Heart left ventricle (tissue), 16 donors: ENCODE results near the gene CRIP3. TPM values are rescaled to one million over a fixed set of nuclear protein-coding genes. Genes with fewer than 3 reads are reported as not detected.

Experiments used
- ATAC-seq, 4 donors: fragments of 200-7000 bp; cut with Tn5 transposase; one replicate each; pipeline ENCODE4 v1.9.1; 2020 to 2022; ENCODE audit warnings: moderate library complexity in 4 of 4, mild to moderate bottlenecking in 3 of 4, moderate number of reproducible peaks in 1 of 4
- DNase-seq, 5 donors: peaks; one replicate each; pipeline ENCODE4 v3.0.0-alpha.2; 2020
- H3K27ac ChIP-seq, 12 donors: fragments of 200-600 bp; sonication (generic) in 4 of 12; one replicate each; pipeline versions ENCODE4 v1.5.0 to v1.8.0; 2016 to 2022; ENCODE audit warnings: mild to moderate bottlenecking in 2 of 12
- H3K27me3 ChIP-seq, 9 donors: fragments of 200-600 bp; sonication (generic) in 2 of 9; one replicate each; pipeline versions ENCODE4 v1.5.1 to v1.8.0; 2016 to 2022; ENCODE audit warnings: mild to moderate bottlenecking in 3 of 9
- H3K36me3 ChIP-seq, 9 donors: fragments of 200-600 bp; sonication (generic) in 2 of 9; one replicate each; pipeline versions ENCODE4 v1.5.0 to v1.8.0; 2018 to 2022; ENCODE audit warnings: mild to moderate bottlenecking in 2 of 9
- H3K4me1 ChIP-seq, 12 donors: fragments of 200-600 bp; sonication (generic) in 4 of 12; one replicate each; pipeline versions ENCODE4 v1.5.0 to v1.8.0; 2016 to 2022; ENCODE audit warnings: mild to moderate bottlenecking in 3 of 12
- H3K4me3 ChIP-seq, 12 donors: fragments of 200-600 bp; sonication (generic) in 4 of 12; one replicate each; pipeline versions ENCODE4 v1.5.0 to v1.8.0; 2017 to 2022; ENCODE audit warnings: mild to moderate bottlenecking in 9 of 12, moderate library complexity in 4 of 12
- H3K9me3 ChIP-seq, 12 donors: fragments of 200-600 bp; sonication (generic) in 4 of 12; one replicate each; pipeline versions ENCODE4 v1.5.0 to v1.8.0; 2016 to 2022; ENCODE audit warnings: mild to moderate bottlenecking in 1 of 12
- POLR2A ChIP-seq, 2 donors: fragments of 450-650 bp; IDR thresholded peaks; one replicate each; pipeline ENCODE4 v1.6.1; 2017; ENCODE audit warnings: antibody characterized with exemption in 2 of 2, mild to moderate bottlenecking in 2 of 2, moderate library complexity in 2 of 2
- WGBS, 4 donors: extraction: QIAGEN DNeasy Blood & Tissue Kit in 2 of 4; methylation state at CpG; one replicate each; pipeline versions ENCODE4 v1.1.5 to v1.1.7; 2013 to 2018; 5-methylcytosine and 5-hydroxymethylcytosine counted together
- intact Hi-C, 10 donors: fragments of 100-400 bp; cut with DNase I; formaldehyde crosslinking; loops; one replicate each; pipeline versions ENCODE4 v1.11.1 to v1.14.2; 2022
- polyA plus RNA-seq, 2 donors: library from polyadenylated mRNA; stranded (reverse); fragments of 200-250 nt; gene quantifications; one replicate each; pipeline ENCODE4 v1.2.3, GENCODE V29; 2013
- total RNA-seq, 9 donors: library from RNA; depleted of rRNA in 2 of 9; stranded (reverse); fragments of >200 nt in 2 of 9; fragmentation: NEBNext Ultra II Directional in 3 of 9; extraction: Animal tissue kit (Norgen Biotek cat#: 25700) in 3 of 9; gene quantifications; one replicate each; pipeline versions ENCODE4 v1.1.0 to v1.2.4, GENCODE V29; 2016 to 2023
- TF ChIP-seq, protein P1 (sequence below), 12 donors: fragments of 200-600 bp; sonication (generic) in 4 of 12; IDR thresholded peaks; one replicate each; pipeline versions ENCODE4 v1.5.0 to v1.8.0; 2018 to 2022; ENCODE audit warnings: antibody characterized with exemption in 12 of 12, mild to moderate bottlenecking in 5 of 12
- donor health status: ischemic (EF 13 %, LVEDD 7.1; RV severe dilation, severe dysfunction).
- donor health status: healthy with polysubstance abuse.
- donor health status: DM: no; HTN: yes; CAD: no.
- donor health status: DM: no; HTN: no; CAD: no.
- donor health status: ischemic (EF 25% LVEDD 6.9; RV normal size, moderate dysfunction).
- donor health status: ischemic (EF 25% LVEDD 5.7; RV mildly dilated, moderate dysfunction).
- donor health status: healthy.
- donor health status: DM: yes; HTN: yes; CAD: no.
- donor health status: ischemic (EF 35%, LVEDD 5.7; RV mildly dilated, moderate dysfunction).
- donor health status: nonischemic (EF 11% LVEDD 7.7; RV severe dilation, severe dysfunction).
- donor health status: DM: yes; HTN: yes; CAD: no.
- donor health status: PGD.
- donor health status: ischemic (EF 29% LVEDD 5.4; RV normal size, mild dysfunction).
- donor health status: nonischemic (EF 23%, LVEDD 6.1; RV moderate dilation, normal function).

CRIP3 gene
- total and polyA plus RNA-seq, 11 donors, result 3.6 to 66.7 (median 20.9) TPM

- TF ChIP-seq POLR2A (IDR thresholded peaks at IDR 0.05), result no peak
- TF ChIP-seq, protein P1, sequence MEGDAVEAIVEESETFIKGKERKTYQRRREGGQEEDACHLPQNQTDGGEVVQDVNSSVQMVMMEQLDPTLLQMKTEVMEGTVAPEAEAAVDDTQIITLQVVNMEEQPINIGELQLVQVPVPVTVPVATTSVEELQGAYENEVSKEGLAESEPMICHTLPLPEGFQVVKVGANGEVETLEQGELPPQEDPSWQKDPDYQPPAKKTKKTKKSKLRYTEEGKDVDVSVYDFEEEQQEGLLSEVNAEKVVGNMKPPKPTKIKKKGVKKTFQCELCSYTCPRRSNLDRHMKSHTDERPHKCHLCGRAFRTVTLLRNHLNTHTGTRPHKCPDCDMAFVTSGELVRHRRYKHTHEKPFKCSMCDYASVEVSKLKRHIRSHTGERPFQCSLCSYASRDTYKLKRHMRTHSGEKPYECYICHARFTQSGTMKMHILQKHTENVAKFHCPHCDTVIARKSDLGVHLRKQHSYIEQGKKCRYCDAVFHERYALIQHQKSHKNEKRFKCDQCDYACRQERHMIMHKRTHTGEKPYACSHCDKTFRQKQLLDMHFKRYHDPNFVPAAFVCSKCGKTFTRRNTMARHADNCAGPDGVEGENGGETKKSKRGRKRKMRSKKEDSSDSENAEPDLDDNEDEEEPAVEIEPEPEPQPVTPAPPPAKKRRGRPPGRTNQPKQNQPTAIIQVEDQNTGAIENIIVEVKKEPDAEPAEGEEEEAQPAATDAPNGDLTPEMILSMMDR (IDR thresholded peaks at IDR 0.05), result no peak
- 72 to 90% (median 76%) methylated on average over 3 of the region's 3 CpGs for WGBS, 4 donors
- no peaks in the 10 kb centered on the region for H3K9me3 ChIP-seq
- intact Hi-C loops, result no loop called here
- no peak for DNase-seq
- no peak overlapping the region for H3K27ac ChIP-seq
- H3K27me3 ChIP-seq, result peaks cover 0 to 12% (median 0%) of the 10 kb centered on the region in 9 donors
- H3K36me3 ChIP-seq, result no peaks in the 10 kb centered on the region
- ATAC-seq, result no peak
- peaks cover 0 to 2% (median 0%) of the 10 kb centered on the region in 12 donors for H3K4me1 ChIP-seq
- no peak overlapping the region for H3K4me3 ChIP-seq
These were observed 18.2 kb downstream of the CRIP3 start for GRCh38 chr6:43290339-43290904.

- 78 to 83% (median 78%) methylated on average over 7 of the region's 7 CpGs for WGBS, 4 donors
- Histone ChIP-seq H3K27me3 (peaks cover 0 to 30% (median 1%) of the 10 kb centered on the region in 9 donors), H3K4me1 (peaks cover 0 to 10% (median 0%) of the 10 kb centered on the region in 12 donors), H3K36me3 (no peaks in the 10 kb centered on the region), H3K4me3 (no peak overlapping the region), H3K27ac (no peak overlapping the region), H3K9me3 (no peaks in the 10 kb centered on the region)
- no peak for ATAC-seq
- peak in 2 of 5 donors; percentile 17 to 42 for DNase-seq
- no peak for TF ChIP-seq POLR2A (IDR thresholded peaks at IDR 0.05)
- TF ChIP-seq, protein P1 (IDR thresholded peaks at IDR 0.05), result no peak
- intact Hi-C loops, result no loop called here
These were observed 20.6 kb downstream of the CRIP3 start for GRCh38 chr6:43287717-43288679.

DNA sequence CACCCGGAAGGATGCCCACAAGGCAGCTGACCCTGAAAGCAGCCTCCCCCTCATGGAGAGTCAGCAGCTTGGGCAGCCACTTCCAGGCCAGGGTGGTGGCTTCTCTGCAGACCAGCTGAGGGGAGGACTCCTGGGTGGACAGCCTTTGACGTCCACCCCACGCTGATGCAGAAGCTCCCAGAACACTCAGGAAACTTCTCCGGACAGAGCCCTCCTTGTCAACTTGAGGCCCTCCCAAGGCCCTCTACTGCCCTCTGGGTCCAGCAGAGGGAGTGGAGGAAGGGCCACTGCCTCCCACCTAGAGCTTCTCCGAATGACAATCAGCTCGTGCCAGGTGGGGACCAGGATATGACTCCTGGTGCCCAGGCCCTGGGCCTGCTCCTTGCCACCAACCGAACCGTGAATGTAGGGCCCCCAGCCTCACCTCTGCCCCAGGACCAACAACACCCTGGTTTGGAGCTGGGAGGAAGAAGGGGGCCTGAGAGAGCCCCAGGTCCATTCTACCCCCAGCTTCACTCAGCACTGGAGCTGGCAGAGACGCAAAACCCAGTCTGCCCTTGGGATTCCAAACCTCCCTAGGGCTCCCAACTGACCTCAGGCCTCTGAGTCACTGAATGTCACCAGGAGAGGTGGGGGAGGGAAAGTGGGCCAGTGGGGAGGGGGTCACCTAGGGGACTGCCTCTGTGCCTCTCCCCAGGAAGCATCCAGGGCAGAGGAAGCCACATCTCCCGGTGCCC lies 21.5 kb downstream of the CRIP3 start:
- H3K9me3 ChIP-seq, result no peaks in the 10 kb centered on the region
- intact Hi-C loops, result no loop called here
- peak in 3 of 4 donors; percentile 15 to 41 (median 21) for ATAC-seq
- peaks cover 0 to 10% (median 0%) of the 10 kb centered on the region in 12 donors for H3K4me1 ChIP-seq
- WGBS, 4 donors, result 40 to 66% (median 62%) methylated on average over 2 to 10 of the region's 10 CpGs
- no peak overlapping the region for H3K4me3 ChIP-seq
- TF ChIP-seq POLR2A (IDR thresholded peaks at IDR 0.05), result no peak
- TF ChIP-seq, protein P1 (IDR thresholded peaks at IDR 0.05), result peak in 6 of 12 donors; percentile 14 to 40 (median 21)
- peak in 2 of 5 donors; percentile 28 to 45 for DNase-seq
- no peak overlapping the region for H3K27ac ChIP-seq
- H3K36me3 ChIP-seq, result no peaks in the 10 kb centered on the region
- peaks cover 0 to 30% (median 2%) of the 10 kb centered on the region in 9 donors for H3K27me3 ChIP-seq
